H1 (cell line): ENCODE measurements around the gene RAPGEF5.

Source experiments
- CEBPB ChIP-seq: IDR thresholded peaks from 2 replicates; pipeline ENCODE4 v1.6.1; 2012; ENCODE audit warnings: low read depth, low read length
- EGR1 ChIP-seq: IDR thresholded peaks from 2 replicates; pipeline ENCODE4 v1.6.1; 2011; ENCODE audit warnings: low read depth, low read length, borderline replicate concordance
- JUN ChIP-seq: IDR thresholded peaks from 2 replicates; pipeline ENCODE4 v1.6.1; 2011; ENCODE audit warnings: low read depth, mild to moderate bottlenecking, improper control_type of control experiment, low read length
- KDM5A ChIP-seq: fragments of 200-600 bp; IDR thresholded peaks from 2 replicates; pipeline ENCODE4 v1.7.1; 2012; ENCODE audit warnings: mild to moderate bottlenecking, low read length, inconsistent platforms, mixed read lengths
- NRF1 ChIP-seq: IDR thresholded peaks from 2 replicates; pipeline ENCODE4 v1.6.1; 2011; ENCODE audit warnings: mild to moderate bottlenecking, low read depth, low read length, improper control_type of control experiment
- POLR2A ChIP-seq, 2 experiments: IDR thresholded peaks; 1 replicate in 1 of 2; 2 replicates in 1 of 2; pipeline ENCODE4 v1.6.1; 2011; ENCODE audit warnings: low read depth in 2 of 2, low read length in 2 of 2, mild to moderate bottlenecking in 2 of 2; ENCODE audit errors: control extremely low read depth in 1 of 2
- POLR2AphosphoS5 ChIP-seq: IDR thresholded peaks from 2 replicates; pipeline ENCODE4 v1.6.1; 2011; ENCODE audit warnings: low read depth, low read length
- SIN3A ChIP-seq, 2 experiments: IDR thresholded peaks in 1 of 2; conservative IDR thresholded peaks in 1 of 2; 2 replicates each; pipeline ENCODE4 v1.6.1; 2011 to 2012; ENCODE audit warnings: low read length in 2 of 2, improper control_type of control experiment in 1 of 2, low read depth in 1 of 2, mild to moderate bottlenecking in 1 of 2
- SIRT6 ChIP-seq: IDR thresholded peaks from one replicate; pipeline ENCODE4 v1.7.1; 2012; ENCODE audit warnings: low read length, inconsistent platforms
- SUZ12 ChIP-seq: fragments of 200-600 bp; sonication (generic); IDR thresholded peaks from 2 replicates; pipeline ENCODE4 v1.6.1; 2012; ENCODE audit warnings: mild to moderate bottlenecking, inconsistent platforms, low read length, moderate library complexity, mixed read lengths
- ZNF274 ChIP-seq: IDR thresholded peaks from 2 replicates; pipeline ENCODE4 v1.7.0; 2012; ENCODE audit warnings: low read length, borderline replicate concordance; ENCODE audit errors: extremely low read depth
- TF ChIP-seq, protein P1 (sequence below): IDR thresholded peaks from 2 replicates; pipeline ENCODE4 v1.6.1; 2011; ENCODE audit warnings: low read length, improper control_type of control experiment
- TF ChIP-seq, protein P2 (sequence below): IDR thresholded peaks from 2 replicates; pipeline ENCODE4 v1.6.1; 2012; ENCODE audit warnings: inconsistent platforms
- TF ChIP-seq, protein P3 (sequence below), 3 experiments: IDR thresholded peaks; 1 replicate in 2 of 3; 2 replicates in 1 of 3; pipeline versions ENCODE4 v1.5.1 to v1.6.1; 2011; ENCODE audit warnings: low read length in 3 of 3, mild to moderate bottlenecking in 3 of 3, inconsistent platforms in 2 of 3, low read depth in 1 of 3, moderate library complexity in 1 of 3; ENCODE audit not compliant: insufficient read depth in 1 of 3; ENCODE audit errors: control extremely low read depth in 1 of 3

DNA sequence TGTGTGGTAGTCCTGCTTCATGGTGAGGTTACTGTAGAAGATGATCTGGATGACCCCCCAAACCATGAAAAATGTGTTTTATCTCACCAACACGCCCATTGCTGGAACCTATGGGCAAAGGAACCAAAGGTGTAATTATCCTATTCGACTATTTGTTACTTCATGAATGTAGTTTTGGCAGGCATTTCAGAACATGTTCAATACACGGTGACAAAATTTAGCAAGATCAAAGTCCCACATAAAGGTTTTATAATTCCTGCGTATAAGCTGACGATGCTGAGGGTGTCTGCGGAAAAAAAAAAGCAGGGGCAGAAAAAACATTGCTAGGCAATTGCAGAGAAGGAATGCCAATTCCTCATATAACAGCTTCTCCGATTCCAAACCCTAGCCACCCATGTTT, 13.3 kb downstream of the RAPGEF5 start:
- TF ChIP-seq SIRT6 (no peak), POLR2A (IDR thresholded peaks at IDR 0.05; ENCODE audit: control extremely low read depth in 1 of 2, low read depth in 2 of 2, low read length in 2 of 2) (no peak), SUZ12 (no peak), JUN (no peak), SIN3A (conservative IDR thresholded peaks at IDR 0.05 in 1 of 2, IDR thresholded peaks at IDR 0.05 in 1 of 2; ENCODE audit: low read depth in 1 of 2, low read length in 2 of 2) (no peak), POLR2AphosphoS5 (no peak), CEBPB (no peak), ZNF274 (no peak), KDM5A (no peak), NRF1 (no peak), EGR1 (no peak)
- TF ChIP-seq, protein P1, sequence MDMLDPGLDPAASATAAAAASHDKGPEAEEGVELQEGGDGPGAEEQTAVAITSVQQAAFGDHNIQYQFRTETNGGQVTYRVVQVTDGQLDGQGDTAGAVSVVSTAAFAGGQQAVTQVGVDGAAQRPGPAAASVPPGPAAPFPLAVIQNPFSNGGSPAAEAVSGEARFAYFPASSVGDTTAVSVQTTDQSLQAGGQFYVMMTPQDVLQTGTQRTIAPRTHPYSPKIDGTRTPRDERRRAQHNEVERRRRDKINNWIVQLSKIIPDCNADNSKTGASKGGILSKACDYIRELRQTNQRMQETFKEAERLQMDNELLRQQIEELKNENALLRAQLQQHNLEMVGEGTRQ: no peak
- TF ChIP-seq, protein P2, sequence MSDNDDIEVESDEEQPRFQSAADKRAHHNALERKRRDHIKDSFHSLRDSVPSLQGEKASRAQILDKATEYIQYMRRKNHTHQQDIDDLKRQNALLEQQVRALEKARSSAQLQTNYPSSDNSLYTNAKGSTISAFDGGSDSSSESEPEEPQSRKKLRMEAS: no peak
- TF ChIP-seq, protein P3, sequence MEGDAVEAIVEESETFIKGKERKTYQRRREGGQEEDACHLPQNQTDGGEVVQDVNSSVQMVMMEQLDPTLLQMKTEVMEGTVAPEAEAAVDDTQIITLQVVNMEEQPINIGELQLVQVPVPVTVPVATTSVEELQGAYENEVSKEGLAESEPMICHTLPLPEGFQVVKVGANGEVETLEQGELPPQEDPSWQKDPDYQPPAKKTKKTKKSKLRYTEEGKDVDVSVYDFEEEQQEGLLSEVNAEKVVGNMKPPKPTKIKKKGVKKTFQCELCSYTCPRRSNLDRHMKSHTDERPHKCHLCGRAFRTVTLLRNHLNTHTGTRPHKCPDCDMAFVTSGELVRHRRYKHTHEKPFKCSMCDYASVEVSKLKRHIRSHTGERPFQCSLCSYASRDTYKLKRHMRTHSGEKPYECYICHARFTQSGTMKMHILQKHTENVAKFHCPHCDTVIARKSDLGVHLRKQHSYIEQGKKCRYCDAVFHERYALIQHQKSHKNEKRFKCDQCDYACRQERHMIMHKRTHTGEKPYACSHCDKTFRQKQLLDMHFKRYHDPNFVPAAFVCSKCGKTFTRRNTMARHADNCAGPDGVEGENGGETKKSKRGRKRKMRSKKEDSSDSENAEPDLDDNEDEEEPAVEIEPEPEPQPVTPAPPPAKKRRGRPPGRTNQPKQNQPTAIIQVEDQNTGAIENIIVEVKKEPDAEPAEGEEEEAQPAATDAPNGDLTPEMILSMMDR (IDR thresholded peaks at IDR 0.05; ENCODE audit: control extremely low read depth in 1 of 3, insufficient read depth in 1 of 3, low read depth in 1 of 3, low read length in 3 of 3): no peak
